Coronary artery (tissue), 2 donors: ENCODE measurements around the gene SESN1.

Experiments
- DNase-seq: peaks from one replicate; pipeline ENCODE4 v3.0.0-alpha.2; 2017; ENCODE audit warnings: low spot score
- H3K27ac ChIP-seq, 2 donors: fragments of 200-600 bp; sonication (generic); one replicate each; pipeline ENCODE4 v1.5.1; 2016 to 2019
- H3K4me3 ChIP-seq: fragments of 200-600 bp; sonication (generic); 2 replicates; pipeline ENCODE4 v1.5.1; 2016; ENCODE audit warnings: mild to moderate bottlenecking, moderate library complexity
- CTCF ChIP-seq: fragments of 200-600 bp; sonication (generic); IDR thresholded peaks from one replicate; pipeline ENCODE4 v1.5.1; 2019; ENCODE audit warnings: antibody characterized with exemption

Gene SESN1

DNA sequence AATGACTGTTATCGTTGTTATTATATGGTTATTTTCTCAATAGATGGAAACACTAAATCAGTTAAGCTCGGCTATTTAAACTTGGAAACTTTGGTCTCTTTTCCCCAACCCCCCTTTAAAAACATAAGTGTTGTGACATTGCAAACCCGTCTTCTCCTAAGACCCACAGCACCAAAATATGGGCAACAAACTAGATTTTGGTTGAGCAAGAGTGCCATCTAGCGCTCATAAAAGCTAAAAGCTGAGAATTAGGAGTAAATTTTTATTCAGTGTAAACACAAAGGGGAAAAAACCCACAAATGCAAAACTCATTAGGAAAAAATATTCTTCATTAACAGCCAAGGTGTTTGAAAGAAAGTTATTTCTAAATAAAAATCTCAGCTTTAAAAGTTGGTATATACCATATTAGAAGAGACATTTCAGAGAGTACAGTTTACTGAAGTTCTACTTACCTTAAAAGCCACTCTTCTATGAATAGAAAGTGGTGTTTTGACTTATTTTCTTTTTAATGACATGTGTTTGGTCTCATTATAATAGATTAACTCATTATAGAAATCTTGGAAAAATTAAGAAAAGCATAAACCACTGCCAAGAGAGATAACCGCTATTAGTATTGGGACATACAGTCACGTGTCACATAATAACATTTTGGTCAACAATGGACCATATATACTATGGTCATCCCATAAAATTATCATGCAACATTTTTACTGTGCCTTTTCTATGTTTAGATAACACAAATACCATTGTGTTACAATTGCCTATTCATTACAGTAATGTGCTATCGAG, 21.1 kb downstream of the SESN1 start:
- H3K4me3 ChIP-seq, result no peak overlapping the region
- TF ChIP-seq CTCF, result peak; percentile 22
- no peak for DNase-seq

GRCh38 chr6:109071125-109071917, 23.3 kb downstream of the SESN1 start:
- DNase-seq, result no peak
- peak overlapping the region in 1 of 2 donors; percentile 5 for H3K27ac ChIP-seq

More for the DNA sequence above, 21.1 kb downstream of the SESN1 start:
- H3K27ac ChIP-seq, result no peak overlapping the region

GRCh38 chr6:109069746-109070145, 24.9 kb downstream of the SESN1 start:
- Histone ChIP-seq H3K27ac (no peak overlapping the region), H3K4me3 (no peak overlapping the region)
- TF ChIP-seq CTCF, result no peak
- no peak for DNase-seq

More at GRCh38 chr6:109071125-109071917, 23.3 kb downstream of the SESN1 start:
- TF ChIP-seq CTCF, result no peak
- no peak overlapping the region for H3K4me3 ChIP-seq

DNA sequence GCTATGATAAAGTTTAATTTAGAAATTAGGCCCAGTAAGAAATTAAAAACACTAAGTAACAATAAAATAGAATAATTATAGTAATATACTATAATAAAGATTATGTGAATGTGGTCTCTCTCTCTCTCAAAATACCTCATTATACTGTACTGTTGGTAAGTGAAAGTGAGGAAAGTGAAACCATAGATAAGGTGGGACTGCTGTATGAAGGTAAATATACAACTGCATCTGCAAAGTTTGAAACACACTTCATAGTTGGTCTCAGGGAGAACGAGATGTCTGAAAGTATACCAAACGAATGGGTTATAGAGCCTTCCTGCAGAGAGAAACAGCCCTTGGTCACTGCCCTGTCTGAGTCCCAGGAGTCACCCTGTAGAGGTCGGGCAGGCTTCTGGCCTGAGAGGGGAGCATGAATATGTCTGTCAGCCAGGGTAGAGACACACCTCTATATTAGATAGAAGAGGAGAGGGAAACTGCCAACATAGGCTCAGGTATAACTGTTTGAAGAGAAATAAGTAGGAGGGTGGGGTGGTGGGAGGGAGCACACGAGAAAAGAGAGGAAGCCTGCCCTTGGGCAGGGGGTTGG, 31.8 kb downstream of the SESN1 start:
- no peak for DNase-seq
- no peak overlapping the region for H3K27ac ChIP-seq
- no peak for TF ChIP-seq CTCF

GRCh38 chr6:109062216-109062615, 32.4 kb downstream of the SESN1 start:
- no peak overlapping the region for H3K27ac ChIP-seq
- H3K4me3 ChIP-seq, result no peak overlapping the region
- DNase-seq, result no peak
- TF ChIP-seq CTCF, result no peak

More for the DNA sequence above, 31.8 kb downstream of the SESN1 start:
- H3K4me3 ChIP-seq, result no peak overlapping the region

GRCh38 chr6:109060571-109060970, 34.1 kb downstream of the SESN1 start:
- no peak for TF ChIP-seq CTCF
- no peak overlapping the region for H3K27ac ChIP-seq
- no peak overlapping the region for H3K4me3 ChIP-seq
- DNase-seq, result no peak
